HepG2 (cell line): ENCODE measurements around the gene SLC19A1. TPM values are rescaled to one million over a fixed set of nuclear protein-coding genes. Genes with fewer than 3 reads are reported as not detected.
"Not testable (repeated sequence)": the region's sequence is repeated elsewhere in the genome, so short reads cannot be mapped to it uniquely, and the experiment has no call there.

ENCODE experiments used
- ATAC-seq: fragments of 200-7000 bp; cut with Tn5 transposase; 3 replicates; pipeline ENCODE4 v1.9.1; 2020; ENCODE audit warnings: mild to moderate bottlenecking, moderate library complexity
- BruUV-seq: library from RNA; stranded (reverse); fragments of 400-500 nt; replicated peaks from 2 replicates; lab custom pipeline; 2021; lab: Mats Ljungman, UMichigan
- CTCF ChIA-PET: fragments of 300-600 bp; formaldehyde crosslinking; extraction: SDS; loops from one replicate; lab custom pipeline; 2021; ENCODE audit warnings: low total read pairs, inconsistent platforms, low intra/inter-chr PET ratio; lab: Yijun Ruan, JAX
- POLR2A ChIA-PET: fragments of 350-600 bp; sonication (Branson Sonifier 250); formaldehyde crosslinking; loops from one replicate; lab custom pipeline; 2020; ENCODE audit warnings: antibody characterized with exemption, inconsistent platforms; lab: Yijun Ruan, JAX
- DNase-seq: peaks from one replicate; pipeline ENCODE4 v3.0.0-alpha.2; 2015; ENCODE audit warnings: low spot score
- FAIRE-seq: peaks from 3 replicates; lab custom pipeline; 2011; peaks lifted over from hg19 to GRCh38; lab: Jason Lieb, UNC
- H2AFZ ChIP-seq: one replicate; pipeline ENCODE4 v1.6.1; 2011; ENCODE audit warnings: low read length, inconsistent platforms
- H3K27ac ChIP-seq: fragments of 300-600 bp; 3 replicates; pipeline ENCODE4 v1.8.0; 2011; ENCODE audit warnings: mixed run types, mild to moderate bottlenecking, mixed read lengths, low read length, inconsistent platforms; ENCODE audit not compliant: insufficient read depth; ENCODE audit errors: extremely low read length
- H3K27me3 ChIP-seq, 2 experiments: fragments of 200-600 bp in 1 of 2; 2 replicates in 1 of 2; 3 replicates in 1 of 2; pipeline versions ENCODE4 v1.6.0 to v1.8.0; 2011; ENCODE audit warnings: low read length in 2 of 2, mild to moderate bottlenecking in 2 of 2, moderate library complexity in 2 of 2, inconsistent platforms in 1 of 2; ENCODE audit not compliant: insufficient read depth in 2 of 2, control insufficient read depth in 1 of 2
- H3K36me3 ChIP-seq, 2 experiments: fragments of 200-600 bp in 1 of 2; replicated peaks in 1 of 2; 2 replicates in 1 of 2; 3 replicates in 1 of 2; pipeline versions ENCODE4 v1.5.1 to v1.8.0; 2011; ENCODE audit warnings: low read length in 2 of 2, inconsistent platforms in 1 of 2; ENCODE audit not compliant: insufficient read depth in 2 of 2, control insufficient read depth in 1 of 2
- H3K4me1 ChIP-seq: 2 replicates; pipeline ENCODE4 v1.5.1; 2012; ENCODE audit warnings: low read length, inconsistent platforms; ENCODE audit not compliant: insufficient read depth
- H3K4me2 ChIP-seq: 2 replicates; pipeline ENCODE4 v1.6.0; 2011; ENCODE audit warnings: low read depth, low read length, inconsistent platforms
- H3K4me3 ChIP-seq, 3 experiments: fragments of 200-600 bp in 1 of 3; sonication (generic), shearing (Covaris generic) in 1 of 3; replicated peaks in 1 of 3; 2 replicates each; pipeline ENCODE4 v1.5.1; 2011 to 2016; ENCODE audit warnings: low read length in 3 of 3, inconsistent platforms in 2 of 3, low read depth in 2 of 3, mild to moderate bottlenecking in 2 of 3, control low read depth in 1 of 3, mixed read lengths in 1 of 3; ENCODE audit not compliant: insufficient read depth in 1 of 3
- H3K79me2 ChIP-seq: one replicate; pipeline ENCODE4 v1.6.1; 2011; ENCODE audit warnings: low read length, inconsistent platforms; ENCODE audit not compliant: insufficient read depth
- H3K9ac ChIP-seq: 2 replicates; pipeline ENCODE4 v1.6.0; 2011; ENCODE audit warnings: mild to moderate bottlenecking, low read depth, low read length, inconsistent platforms; ENCODE audit not compliant: insufficient read depth
- H3K9me3 ChIP-seq: 2 replicates; pipeline ENCODE4 v1.5.1; 2012; ENCODE audit warnings: mild to moderate bottlenecking, low read length
- H4K20me1 ChIP-seq: 2 replicates; pipeline ENCODE4 v1.6.0; 2011; ENCODE audit warnings: inconsistent platforms, mild to moderate bottlenecking, low read length, moderate library complexity; ENCODE audit not compliant: insufficient read depth
- CENPT ChIP-seq: sonication (generic); formaldehyde crosslinking; IDR thresholded peaks from 2 replicates; pipeline ENCODE4 v1.8.0; 2022; ENCODE audit warnings: low read depth, mild to moderate bottlenecking, moderate library complexity, missing genetic modification reagents
- FLYWCH1 ChIP-seq: sonication (generic); formaldehyde crosslinking; IDR thresholded peaks from 2 replicates; pipeline ENCODE4 v1.8.1; 2023; ENCODE audit warnings: mild to moderate bottlenecking, missing genetic modification reagents
- HNRNPUL1 ChIP-seq: fragments of 200-400 bp; formaldehyde crosslinking; IDR thresholded peaks from 2 replicates; pipeline ENCODE4 v1.6.1; 2017; ENCODE audit warnings: low read depth, mild to moderate bottlenecking, low read length, moderate library complexity
- KAT2B ChIP-seq: fragments of 150-350 bp; IDR thresholded peaks from 2 replicates; pipeline ENCODE4 v1.6.1; 2014; ENCODE audit warnings: low read depth, low read length, borderline replicate concordance
- KDM5B ChIP-seq: sonication (generic); formaldehyde crosslinking; IDR thresholded peaks from 2 replicates; pipeline ENCODE4 v1.4.0; 2020; ENCODE audit warnings: missing genetic modification reagents, mild to moderate bottlenecking, borderline replicate concordance
- PHF20 ChIP-seq: sonication (generic); formaldehyde crosslinking; IDR thresholded peaks from 2 replicates; pipeline ENCODE4 v1.5.0; 2020; ENCODE audit warnings: mild to moderate bottlenecking, missing genetic modification reagents
- TEAD3 ChIP-seq: optimal IDR thresholded peaks from 2 replicates; pipeline ENCODE3; 2016; ENCODE audit warnings: borderline replicate concordance
- ZNF20 ChIP-seq: sonication (generic); formaldehyde crosslinking; IDR thresholded peaks from 2 replicates; pipeline ENCODE4 v1.4.0; 2020; ENCODE audit warnings: mild to moderate bottlenecking, moderate library complexity, missing genetic modification reagents
- ZNF670 ChIP-seq: sonication (generic); formaldehyde crosslinking; IDR thresholded peaks from 2 replicates; pipeline ENCODE4 v1.8.0; 2022; ENCODE audit warnings: mild to moderate bottlenecking, missing genetic modification reagents, borderline replicate concordance
- ZNF704 ChIP-seq: sonication (generic); formaldehyde crosslinking; IDR thresholded peaks from 2 replicates; pipeline ENCODE4 v1.8.1; 2023; ENCODE audit warnings: mild to moderate bottlenecking, inconsistent platforms, moderate library complexity, missing genetic modification reagents, borderline replicate concordance
- WGBS: methylation state at CpG from one replicate; pipeline ENCODE4 v1.1.6; 2017; ENCODE audit warnings: low lambda C conversion rate; 5-methylcytosine and 5-hydroxymethylcytosine counted together
- in situ Hi-C: cut with HindIII; loops from 2 replicates; pipeline ENCODE4 v1.10.0; 2017; ENCODE audit warnings: low pct_unique_long_range_greater_than_20kb; ENCODE audit not compliant: extremely low pct_ligation_motif_present
- intact Hi-C: fragments of 100-400 bp; cut with micrococcal nuclease; formaldehyde crosslinking; loops from one replicate; pipeline ENCODE4 v1.10.0; 2022; ENCODE audit not compliant: unreplicated experiment
- polyA plus RNA-seq, 8 experiments: library from polyadenylated mRNA; depleted of rRNA in 3 of 8; stranded (reverse) in 7 of 8; unstranded in 1 of 8; fragments of >200 nt; fragmentation: Illumina TruSeq in 4 of 8; extraction: Trizol in 4 of 8; gene quantifications; 2 replicates each; pipeline versions ENCODE4 v1.2.1 to v1.2.3, GENCODE V29; 2011 to 2016; ENCODE audit warnings: low read depth in 4 of 8, missing spikeins in 1 of 8, mixed read lengths in 1 of 8; ENCODE audit not compliant: insufficient read depth in 1 of 8
- total RNA-seq, 5 experiments: library from RNA; depleted of rRNA; stranded (reverse); fragments of >200 nt; fragmentation: Illumina TruSeq; extraction: Trizol; gene quantifications; 2 replicates each; pipeline ENCODE4 v1.2.3, GENCODE V29; 2016; ENCODE audit warnings: low read depth in 1 of 5

SLC19A1 gene
- total and polyA plus RNA-seq, 2 of the 13 experiments (the other 11 are each of a cell fraction or from before 2014, with no cell fraction given), result 21.8 to 23.0 TPM

GRCh38 chr21:45562965-45563364 lies 20.7 kb upstream of the SLC19A1 start (continued):
- no peak for TF ChIP-seq ZNF20 (CRISPR knock-in tag)
- no peak for TF ChIP-seq FLYWCH1 (CRISPR knock-in tag)

- Histone ChIP-seq H3K27ac (no peak overlapping the region), H3K27me3 (peaks cover 12 to 53% of the 10 kb centered on the region in 2 experiments; a peak in 4 of 5 replicates), H3K9ac (no peak overlapping the region), H4K20me1 (no peaks in the 10 kb centered on the region), H3K4me2 (no peak overlapping the region), H3K36me3 (no peaks in the 10 kb centered on the region), H3K4me3 (no peak overlapping the region), H3K9me3 (no peaks in the 10 kb centered on the region), H3K4me1 (peaks cover 7% of the 10 kb centered on the region), H2AFZ (no peak overlapping the region), H3K79me2 (no peaks in the 10 kb centered on the region)
- BruUV-seq, result no TSS peak
- in situ Hi-C loops (no loop called here), intact Hi-C loops (no loop called here)
- DNase-seq (no peak), FAIRE-seq (no peak), ATAC-seq (no peak)
- WGBS, result 18% methylated on average over 10 of the region's 10 CpGs
- no peak for TF ChIP-seq HNRNPUL1
- TF ChIP-seq TEAD3 (CRISPR knock-in tag), result no peak
- no peak for TF ChIP-seq ZNF670 (CRISPR knock-in tag)
- no peak for TF ChIP-seq ZNF704 (CRISPR knock-in tag)
- no peak for TF ChIP-seq KDM5B
- no peak for TF ChIP-seq PHF20 (CRISPR knock-in tag)
- TF ChIP-seq CENPT (CRISPR knock-in tag), result no peak
- TF ChIP-seq KAT2B, result no peak
- ChIA-PET POLR2A (no interaction called here), CTCF (no interaction called here)
These were observed 20.2 kb upstream of the SLC19A1 start for GRCh38 chr21:45562402-45562801.

GRCh38 chr21:45561241-45561640 lies 19.0 kb upstream of the SLC19A1 start:
- in situ Hi-C loops, intact Hi-C loops, BruUV-seq: not testable (repeated sequence)

More at GRCh38 chr21:45561241-45561640, 19.0 kb upstream of the SLC19A1 start:
- H2AFZ ChIP-seq, H3K36me3 ChIP-seq, POLR2A ChIA-PET, H3K79me2 ChIP-seq, H4K20me1 ChIP-seq, H3K27ac ChIP-seq, DNase-seq, FAIRE-seq, H3K4me3 ChIP-seq, CTCF ChIA-PET, H3K4me2 ChIP-seq, H3K9me3 ChIP-seq, H3K9ac ChIP-seq, ATAC-seq: not testable (repeated sequence)
- Histone ChIP-seq H3K4me1 (peaks cover 15% of the 10 kb centered on the region), H3K27me3 (peaks cover 14 to 57% of the 10 kb centered on the region in 2 experiments)
- 72% methylated on average over 8 of the region's 8 CpGs for WGBS
